Sigmoid colon (tissue), 7 donors: ENCODE measurements around the gene MACC1. TPM values are rescaled to one million over a fixed set of nuclear protein-coding genes. Genes with fewer than 3 reads are reported as not detected.

Experiments
- polyA plus RNA-seq, 3 donors: library from polyadenylated mRNA; stranded (reverse); fragments of 200-250 nt; gene quantifications; one replicate each; pipeline ENCODE4 v1.2.3, GENCODE V29; 2013
- total RNA-seq, 4 donors: library from RNA; depleted of rRNA; stranded (reverse); fragments of >200 nt; gene quantifications; one replicate each; pipeline ENCODE4 v1.1.0, GENCODE V29; 2016
- donor health status: healthy with polysubstance abuse.
- donor health status: Bipolar disorder and iron deficiency.
- donor health status: healthy.

Gene MACC1
- total and polyA plus RNA-seq, 7 donors: under 0.01 to 2.1 (median 0.60) TPM; not detected in 2

Other genes with a start within 250 kb of the MACC1 start
- 10 to 100 TPM in 3 of 4 donors, 1 to 10 TPM in 1; 9.0 to 22.4 (median 20.2) TPM for gene ITGB8, start 113.5 kb upstream of the MACC1 start, total RNA-seq
- 1 to 10 TPM in 1 of 3 donors, under 1 TPM in 2; 0.23 to 1.9 (median 0.60) TPM for gene ITGB8, start 113.5 kb upstream of the MACC1 start, polyA plus RNA-seq